GM18502 (cell line): ENCODE results near the gene AFG1L.
"Not testable (repeated sequence)": the region's sequence is repeated elsewhere in the genome, so short reads cannot be mapped to it uniquely, and the experiment has no call there.

Source experiments
- ATAC-seq: cut with Tn5 transposase; IDR thresholded peaks from one replicate; pipeline ENCODE4 v1.9.1; 2021; ENCODE audit warnings: mild to moderate bottlenecking; ENCODE audit not compliant: unreplicated experiment, poor library complexity

AFG1L gene

DNA sequence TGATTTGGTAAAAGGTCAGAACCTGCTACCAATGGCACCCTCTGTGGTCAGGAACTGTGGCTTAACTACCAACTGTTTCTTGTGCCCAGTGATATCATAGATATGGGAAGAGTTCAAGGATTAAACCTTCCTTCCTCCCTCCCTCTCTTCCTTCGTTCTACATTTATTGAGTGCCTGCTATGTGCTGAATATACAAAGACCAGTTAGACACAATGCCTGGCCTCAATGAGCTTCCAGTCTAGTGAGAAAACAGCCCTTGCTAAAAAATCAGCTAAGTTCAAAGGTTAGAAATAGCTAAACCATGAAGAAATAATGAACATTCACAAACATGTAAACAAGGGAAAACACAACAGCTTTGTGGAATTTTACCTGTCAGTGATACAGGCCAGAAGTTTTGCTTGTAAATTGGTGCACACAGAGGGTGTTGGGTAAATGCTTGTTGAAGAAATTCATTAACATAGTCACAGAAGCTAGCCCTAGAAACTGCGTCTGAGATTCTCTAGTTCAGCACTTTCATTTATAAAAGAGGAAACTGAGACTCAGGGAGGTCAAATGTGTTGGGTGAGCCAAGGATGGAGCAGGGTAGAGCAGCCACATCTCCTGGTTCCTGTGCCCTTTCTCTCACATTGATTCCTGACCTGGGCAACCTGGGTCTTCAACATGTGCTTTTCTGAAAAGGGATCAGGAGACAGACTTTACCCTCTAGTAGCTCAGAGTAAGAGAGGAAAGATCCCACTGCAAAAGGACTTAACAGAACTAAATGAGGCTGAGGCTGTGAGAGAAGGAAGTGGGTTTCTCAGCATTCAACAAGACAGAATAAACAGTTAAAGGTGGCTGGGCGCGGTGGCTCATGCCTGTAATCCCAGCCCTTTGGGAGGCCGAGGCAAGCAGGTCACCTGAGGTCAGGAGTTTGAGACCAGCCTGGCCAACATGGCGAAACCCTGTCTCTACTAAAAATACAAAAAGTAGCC lies 251.5 kb downstream of the AFG1L start:
- ATAC-seq = no peak

DNA sequence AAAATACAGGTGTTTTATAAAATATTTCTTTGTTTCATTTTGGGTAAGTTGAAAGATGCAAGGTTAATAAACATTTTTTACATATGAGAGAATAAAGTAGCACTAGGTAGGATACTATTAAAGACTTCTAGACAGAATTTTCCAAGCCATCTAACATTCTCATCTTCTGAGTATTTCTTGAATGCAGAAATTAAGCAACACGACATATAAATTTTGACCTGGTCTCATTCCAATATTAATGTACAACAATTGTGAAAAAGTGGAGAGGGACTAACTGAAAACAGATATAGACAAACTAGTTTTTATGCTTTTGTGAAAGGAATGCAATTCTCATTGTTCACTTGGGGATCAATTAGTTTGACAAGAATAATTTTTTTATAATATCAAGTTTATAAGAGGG lies 254.4 kb downstream of the AFG1L start:
- no peak for ATAC-seq

DNA sequence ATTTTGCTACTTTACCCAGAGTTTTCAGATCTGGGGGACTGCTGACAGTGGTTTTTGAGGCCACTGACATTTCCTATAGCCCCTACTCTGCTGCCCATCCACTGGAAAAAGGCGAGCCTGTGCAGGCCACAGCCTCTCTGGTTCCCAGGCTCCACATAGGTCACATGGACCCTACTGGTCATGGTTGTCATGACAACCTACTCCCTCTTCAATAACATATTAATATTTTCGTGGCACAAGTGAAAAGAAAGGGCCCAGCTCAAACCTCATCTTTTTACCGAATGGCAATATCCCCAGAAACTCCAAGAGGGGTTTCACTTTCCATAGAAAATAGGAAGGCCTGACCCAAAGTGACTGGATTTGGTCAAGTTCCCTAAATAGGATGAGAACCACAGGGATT lies 254.9 kb downstream of the AFG1L start:
- no peak for ATAC-seq

DNA sequence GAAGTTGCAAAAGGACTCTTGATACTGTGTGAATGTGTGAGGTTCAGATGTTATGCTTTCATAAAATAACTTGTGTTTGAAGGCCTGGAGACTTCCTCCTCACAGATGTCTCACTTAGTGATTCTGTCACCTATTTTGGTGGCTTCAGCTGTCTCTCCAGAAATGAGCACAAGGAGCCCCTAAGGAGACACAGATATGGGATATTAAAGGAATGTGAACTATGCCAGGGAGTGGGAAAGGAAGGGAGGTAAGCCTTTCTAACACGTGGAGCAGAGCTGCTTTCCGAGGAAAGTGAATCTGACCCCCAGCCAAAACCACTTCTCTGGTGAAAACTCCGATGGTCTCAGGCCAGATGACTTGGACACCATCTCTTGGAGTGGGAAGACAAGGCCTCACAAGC lies 255.4 kb downstream of the AFG1L start:
- no peak for ATAC-seq

DNA sequence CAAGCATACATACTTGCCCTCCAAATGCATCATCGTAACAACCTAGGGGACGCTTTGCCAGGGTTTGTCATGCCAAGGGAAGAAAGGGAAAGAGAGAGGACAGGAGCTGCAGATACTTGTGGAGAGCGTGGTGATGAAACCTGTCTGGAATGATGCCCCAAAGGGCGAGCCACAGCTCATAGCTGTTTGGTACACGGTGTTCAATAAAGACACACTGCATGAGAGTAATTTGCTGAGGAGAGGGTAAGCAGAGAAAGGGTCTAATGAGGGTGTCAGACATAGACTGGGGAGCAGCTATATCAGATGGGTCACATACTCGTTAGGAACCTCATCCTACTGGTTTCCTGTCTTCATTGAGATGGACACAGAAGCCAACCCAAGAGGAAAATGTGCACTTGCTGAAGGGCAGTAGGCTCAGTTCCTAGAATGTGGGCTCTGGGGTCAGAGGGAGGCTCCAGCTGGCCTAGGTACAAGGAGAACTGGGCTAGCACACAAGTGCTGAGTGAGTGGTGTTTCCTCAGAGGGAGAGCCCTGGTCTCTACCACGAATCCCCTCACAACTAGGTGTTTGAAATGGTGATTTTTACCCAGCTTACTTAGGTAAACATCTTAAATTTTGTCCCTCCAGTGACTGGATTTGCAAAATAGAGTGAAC lies 260.7 kb downstream of the AFG1L start:
- no peak for ATAC-seq

DNA sequence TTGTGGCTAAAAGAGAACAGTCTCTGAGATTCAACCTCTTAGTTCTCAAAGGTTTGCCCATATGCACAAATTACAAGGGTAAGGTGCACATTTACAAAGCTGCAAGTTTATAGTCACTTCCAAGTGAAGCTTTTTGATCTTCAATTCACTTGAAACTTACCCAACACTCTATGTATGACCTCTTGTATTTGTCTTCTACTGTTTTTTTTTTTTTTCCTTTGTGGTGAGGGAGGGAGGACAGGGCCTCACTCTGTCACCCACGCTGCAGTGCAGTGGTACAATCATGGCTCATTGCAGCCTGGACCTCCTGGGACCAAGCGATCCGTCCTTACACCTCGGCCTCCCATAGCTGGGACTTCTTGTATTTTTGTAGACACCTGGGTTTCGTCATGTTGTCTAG lies 261.4 kb downstream of the AFG1L start:
- ATAC-seq = no peak

DNA sequence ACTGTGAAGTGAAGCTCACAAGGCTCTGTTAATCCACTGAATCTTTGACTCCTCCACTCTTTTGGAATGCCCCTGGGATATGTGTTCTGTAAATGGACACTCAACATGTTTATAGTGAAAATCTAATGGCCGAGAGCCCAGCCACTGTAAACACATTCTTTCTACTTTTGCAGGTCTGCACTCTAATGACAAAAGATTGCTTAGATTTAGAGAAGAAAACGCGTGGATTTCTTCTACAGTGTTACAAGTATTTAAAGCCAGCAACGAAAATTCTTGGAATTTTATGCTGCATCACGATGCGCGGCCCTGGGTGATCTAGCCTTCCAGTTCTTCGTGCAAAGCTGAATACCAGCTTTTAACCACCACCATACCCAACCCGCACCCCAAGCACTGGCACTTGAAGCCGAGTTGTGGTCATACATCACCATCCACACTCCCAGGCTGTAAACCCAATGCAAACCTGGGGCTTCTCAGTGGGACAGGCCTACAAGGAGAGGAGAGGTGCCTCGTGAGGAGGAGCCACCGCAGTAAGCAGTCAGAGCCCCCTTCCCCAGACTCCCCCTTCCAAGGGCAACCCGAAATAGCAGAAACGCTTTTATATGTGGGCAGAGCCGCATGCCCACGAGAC lies 262.1 kb downstream of the AFG1L start:
- ATAC-seq = no peak

DNA sequence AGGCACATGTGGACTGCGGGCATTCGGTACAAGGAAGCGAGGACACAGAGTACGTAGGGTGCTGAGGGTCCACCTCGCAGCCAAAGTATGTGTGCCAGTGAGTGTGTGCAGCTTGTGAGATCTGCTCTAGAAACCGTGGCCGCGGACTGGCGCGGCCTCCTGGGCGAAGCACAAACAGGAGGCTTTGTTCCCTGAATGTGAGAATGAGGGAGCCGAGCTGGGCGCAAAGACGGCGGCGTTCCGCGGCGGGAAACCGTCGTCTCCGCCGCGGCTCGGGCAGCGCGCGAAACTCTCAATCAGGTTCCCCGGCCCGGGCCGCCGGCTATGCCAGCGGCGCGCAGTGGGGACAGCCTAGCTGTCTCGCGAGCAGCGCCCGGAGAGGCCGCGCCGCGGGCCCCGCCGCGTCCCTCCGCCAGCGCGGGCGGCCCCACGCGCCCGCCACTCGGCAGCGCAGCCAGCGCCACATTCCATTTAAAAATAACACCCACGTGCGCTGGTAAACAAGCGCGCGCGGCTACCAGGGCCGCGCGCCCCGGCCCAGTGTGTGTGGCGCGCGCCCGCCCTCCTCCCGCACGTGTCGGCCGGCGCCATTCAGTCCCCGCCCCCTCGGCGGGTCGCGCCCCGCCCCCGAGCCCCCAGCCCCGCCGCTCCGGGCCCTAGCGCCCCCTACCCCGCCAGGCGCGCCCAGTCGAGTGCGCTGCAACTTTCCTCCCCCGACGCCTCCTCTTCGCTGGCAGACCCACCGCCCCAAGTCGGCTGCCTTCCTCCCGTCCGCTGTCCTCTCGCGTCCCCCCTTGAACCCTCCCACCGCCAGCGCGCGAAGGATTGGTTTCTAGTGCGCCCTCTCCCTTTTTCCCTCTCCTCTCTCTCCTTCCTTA lies 262.9 kb downstream of the AFG1L start:
- no peak for ATAC-seq

DNA sequence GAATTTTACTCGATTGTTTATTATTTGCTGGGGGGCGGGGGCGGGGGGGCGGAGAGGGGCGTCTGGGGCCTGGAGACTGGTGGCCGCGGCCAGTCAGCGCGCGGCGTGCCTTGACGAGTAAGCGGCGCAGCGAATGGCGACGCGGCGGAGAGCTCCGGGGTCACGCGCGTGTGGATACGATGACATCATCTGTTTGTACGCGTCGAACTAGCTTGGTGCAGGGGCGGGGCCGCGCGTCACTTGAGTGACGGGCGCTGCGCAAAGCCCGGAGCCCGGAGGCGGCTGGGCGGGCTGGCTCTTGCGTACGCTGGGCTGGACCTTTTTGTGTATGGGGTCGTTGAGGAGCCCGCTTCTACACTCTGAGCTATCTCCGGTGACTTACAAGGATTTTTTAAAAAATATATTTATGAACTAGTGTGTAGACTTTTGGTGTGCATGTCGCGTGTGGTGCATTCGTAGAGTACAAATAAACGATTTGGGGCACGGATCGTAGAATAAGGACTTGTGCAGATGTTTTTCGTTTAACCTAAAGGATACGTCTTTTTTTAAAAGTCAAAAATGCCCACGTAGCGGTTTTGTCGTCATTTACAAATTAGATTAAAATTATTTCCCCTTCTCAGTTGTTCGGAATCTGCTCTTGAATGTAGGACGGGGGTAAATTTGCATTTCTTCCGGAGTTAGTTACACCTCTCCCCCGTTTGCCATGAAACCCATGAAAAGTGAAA lies 263.7 kb downstream of the AFG1L start:
- peak; percentile 61 for ATAC-seq

DNA sequence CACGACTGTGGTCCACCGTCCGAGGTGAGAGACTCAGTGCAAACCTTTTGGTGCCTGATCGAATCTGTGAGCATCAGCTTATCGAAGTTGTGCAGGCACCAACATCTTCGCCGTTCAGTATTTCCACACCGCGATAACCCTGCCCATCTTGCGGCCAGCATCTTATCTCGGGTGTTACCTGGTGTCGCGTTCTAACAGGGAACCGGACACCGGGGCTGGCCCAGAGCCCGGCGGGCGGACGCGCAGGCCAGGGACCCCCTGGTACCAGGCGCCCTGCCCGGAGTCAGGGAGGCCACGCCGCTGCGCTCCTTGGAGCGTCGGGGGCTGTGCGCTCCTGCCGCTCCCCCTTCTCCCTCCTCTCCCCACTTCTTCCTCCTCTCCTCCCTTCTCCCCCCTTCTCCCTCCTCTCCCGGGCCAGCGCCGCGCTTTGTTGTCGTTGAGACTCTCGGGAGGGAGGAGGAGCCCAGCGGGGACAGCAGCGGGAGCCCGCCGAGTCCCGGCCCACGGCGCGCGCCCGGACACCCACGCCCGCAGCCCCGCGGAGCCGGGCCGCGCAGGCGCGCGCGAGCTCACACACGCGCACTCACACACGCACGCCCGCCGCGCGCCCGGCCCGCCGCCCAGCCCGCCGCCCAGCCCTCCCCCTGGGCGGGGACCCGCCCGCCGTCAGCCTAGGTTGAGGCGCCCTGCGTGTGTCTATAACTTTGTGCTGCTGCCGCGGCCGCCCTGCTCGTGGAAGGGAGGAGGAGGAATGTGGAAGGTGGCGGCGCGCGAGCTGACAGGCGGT lies 264.4 kb downstream of the AFG1L start:
- ATAC-seq = peak; percentile 41

DNA sequence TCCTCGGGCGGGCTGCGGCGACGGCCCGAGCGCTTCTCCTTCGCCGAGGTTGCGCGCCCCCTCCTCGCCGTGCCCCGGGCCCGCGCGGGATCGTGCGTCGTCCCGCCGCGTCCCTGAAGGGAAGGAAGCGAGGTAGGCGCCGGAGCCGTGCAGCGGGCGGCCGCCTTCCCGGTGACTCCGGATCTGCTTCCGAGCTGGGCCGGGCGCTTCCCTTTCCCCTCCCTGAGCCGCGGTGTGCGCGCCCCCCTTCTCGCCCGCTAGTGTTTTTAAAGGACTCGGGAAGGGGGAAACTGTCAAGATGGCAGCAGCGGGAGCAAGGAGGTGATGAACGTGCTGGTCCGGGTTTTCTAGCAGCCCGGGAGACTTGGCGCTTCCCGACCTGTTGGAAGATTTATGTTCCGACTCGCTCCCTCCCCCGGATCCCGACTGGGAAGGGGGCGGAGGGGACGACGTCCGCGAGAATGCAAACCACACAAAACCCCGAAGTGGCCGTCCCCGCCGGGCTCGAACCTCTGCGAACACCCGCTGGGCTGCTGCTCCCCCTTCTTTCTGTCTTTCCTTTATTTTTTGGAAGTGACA lies 265.1 kb downstream of the AFG1L start:
- peak; percentile 6 for ATAC-seq

DNA sequence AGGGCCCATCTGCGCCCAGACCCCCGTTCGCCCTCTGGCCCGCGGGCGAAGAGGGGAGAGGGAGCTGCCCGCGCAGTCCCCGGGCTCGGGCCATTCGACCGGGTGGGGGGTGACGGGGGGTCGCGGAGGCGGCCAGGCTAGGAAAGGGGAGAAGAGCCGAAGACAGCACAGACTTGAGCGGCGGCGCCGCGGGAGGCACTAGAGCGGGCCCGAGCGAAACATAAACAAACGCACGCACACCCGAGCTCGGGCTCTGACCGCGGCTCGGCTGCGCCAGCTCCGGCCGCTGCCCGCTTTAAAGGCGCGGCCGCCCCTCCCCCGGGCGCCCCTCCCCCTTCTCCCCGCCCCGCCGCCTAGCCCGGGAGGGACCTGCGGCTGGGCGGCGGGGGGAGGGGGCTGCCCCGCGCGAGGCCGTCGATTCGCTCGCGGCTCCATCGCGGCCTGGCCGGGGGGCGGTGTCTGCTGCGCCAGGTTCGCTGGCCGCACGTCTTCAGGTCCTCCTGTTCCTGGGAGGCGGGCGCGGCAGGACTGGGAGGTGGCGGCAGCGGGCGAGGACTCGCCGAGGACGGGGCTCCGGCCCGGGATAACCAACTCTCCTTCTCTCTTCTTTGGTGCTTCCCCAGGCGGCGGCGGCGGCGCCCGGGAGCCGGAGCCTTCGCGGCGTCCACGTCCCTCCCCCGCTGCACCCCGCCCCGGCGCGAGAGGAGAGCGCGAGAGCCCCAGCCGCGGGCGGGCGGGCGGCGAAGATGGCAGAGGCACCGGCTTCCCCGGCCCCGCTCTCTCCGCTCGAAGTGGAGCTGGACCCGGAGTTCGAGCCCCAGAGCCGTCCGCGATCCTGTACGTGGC lies 265.8 kb downstream of the AFG1L start, which contains the start of gene FOXO3:
FOXO3 (plus strand) TSS at position 455 of the 846 bp plus-strand sequence; CDS start at position 747, 292 bp downstream.
- peak; percentile 15 for ATAC-seq

DNA sequence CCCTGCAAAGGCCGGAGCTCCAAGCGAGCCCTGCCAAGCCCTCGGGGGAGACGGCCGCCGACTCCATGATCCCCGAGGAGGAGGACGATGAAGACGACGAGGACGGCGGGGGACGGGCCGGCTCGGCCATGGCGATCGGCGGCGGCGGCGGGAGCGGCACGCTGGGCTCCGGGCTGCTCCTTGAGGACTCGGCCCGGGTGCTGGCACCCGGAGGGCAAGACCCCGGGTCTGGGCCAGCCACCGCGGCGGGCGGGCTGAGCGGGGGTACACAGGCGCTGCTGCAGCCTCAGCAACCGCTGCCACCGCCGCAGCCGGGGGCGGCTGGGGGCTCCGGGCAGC lies 266.4 kb downstream of the AFG1L start:
- not testable (repeated sequence) for ATAC-seq

DNA sequence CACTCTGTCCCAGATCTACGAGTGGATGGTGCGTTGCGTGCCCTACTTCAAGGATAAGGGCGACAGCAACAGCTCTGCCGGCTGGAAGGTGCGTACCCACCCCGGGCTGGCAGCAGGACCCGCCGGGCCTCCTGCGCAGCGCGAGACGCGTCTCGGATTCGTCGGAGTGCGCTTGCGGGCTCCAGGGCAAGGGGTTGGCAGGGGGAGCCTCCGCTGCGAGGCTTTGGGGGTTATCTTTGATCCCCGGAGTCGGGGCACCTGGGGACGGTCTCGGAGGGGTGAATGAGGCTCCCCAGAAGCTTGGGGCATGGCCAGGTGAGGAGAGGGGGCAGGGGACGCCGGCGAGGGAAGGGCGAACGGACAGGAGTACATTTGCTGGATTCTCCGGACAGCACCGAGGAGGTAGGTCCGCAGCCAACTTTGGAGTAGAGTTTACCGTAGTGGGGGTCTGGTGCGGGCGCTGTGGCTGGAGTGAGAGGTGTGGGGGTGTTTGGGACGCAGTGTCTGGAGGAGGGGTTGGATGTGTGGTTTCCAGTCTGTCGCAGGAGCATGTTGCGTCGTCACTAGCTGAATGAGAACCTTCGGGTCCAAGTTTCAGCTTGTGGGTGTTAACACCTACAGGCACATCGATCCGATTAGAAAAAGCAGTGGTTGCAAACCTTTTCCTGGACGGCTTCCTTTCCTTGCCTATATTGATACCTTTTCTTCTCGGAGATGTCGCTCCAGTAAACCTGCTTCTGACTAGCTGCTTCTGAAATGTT lies 267.1 kb downstream of the AFG1L start:
- no peak for ATAC-seq

DNA sequence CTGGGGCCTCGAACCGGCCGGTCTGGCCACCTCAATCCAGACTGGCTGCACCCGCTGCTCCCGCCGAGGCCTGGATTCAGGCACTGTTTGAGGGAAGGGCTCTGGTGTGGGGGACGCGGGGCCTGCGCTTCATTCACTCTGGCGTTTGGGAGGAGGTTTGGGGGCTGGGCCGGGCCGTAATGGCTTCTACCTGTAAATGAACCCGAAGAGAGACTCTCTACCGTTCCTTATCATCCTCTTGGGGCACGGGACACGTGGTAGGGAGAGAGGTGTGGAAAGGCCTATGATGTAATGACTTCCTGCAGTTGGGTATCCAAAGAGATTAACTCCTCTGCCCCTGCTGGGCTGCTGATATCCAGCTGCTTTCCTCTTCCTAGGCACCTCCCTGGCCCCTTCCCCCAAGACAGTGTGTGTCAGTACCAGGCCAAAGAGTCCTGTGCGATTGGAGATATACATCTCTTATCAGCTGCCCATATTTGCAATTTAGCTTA lies 267.7 kb downstream of the AFG1L start:
- ATAC-seq = no peak

DNA sequence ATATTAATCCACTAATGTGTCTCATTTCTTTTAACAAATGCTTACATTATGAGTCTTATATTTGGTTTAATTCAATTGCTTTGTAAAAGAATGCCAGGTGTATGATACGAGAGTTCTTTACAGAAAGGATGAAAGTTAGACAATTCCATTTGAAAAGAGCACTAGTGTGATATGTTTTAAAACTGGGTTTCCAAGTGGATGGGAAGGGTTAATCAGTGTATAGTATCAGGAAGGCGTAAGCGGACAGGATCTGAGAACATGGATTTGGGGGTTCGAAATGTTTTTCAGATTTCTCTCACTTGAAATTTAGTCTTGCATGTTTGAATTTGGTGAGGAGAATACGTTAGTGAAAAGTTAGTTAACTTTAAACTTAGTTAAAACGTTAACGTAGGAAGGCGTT lies 268.4 kb downstream of the AFG1L start:
- no peak for ATAC-seq

DNA sequence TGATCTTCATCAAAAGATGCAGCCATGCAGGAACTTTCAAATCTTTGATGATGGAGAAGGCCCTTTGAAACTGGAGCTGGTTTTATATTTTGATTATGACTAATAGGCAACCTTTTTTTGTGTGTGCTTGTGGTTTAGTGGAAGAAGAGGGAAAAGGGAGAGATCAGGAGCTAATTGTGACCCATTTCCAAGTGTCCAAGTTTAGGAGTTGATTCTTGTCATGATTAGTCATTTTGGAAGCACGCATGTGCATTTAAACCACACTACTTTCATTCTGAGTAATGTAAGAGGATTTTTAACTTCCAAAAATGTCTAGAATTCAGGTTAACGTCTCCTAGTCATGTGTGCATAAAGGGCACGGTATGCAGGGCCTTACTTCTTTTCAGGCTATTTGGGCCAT lies 269.3 kb downstream of the AFG1L start:
- no peak for ATAC-seq
